Measurements from ENCODE around the gene HERC5. TPM values are rescaled to one million over a fixed set of nuclear protein-coding genes. Genes with fewer than 3 reads are reported as not detected.

The HERC5 gene
- total RNA-seq, result 10 to 100 TPM in 1 of 2 donors, 1 to 10 TPM in 1; 9.6 to 10.1 TPM
- 1.8 TPM for polyA plus RNA-seq (2013, experiment 1 of 2)
- polyA plus RNA-seq (2013, experiment 2 of 2), result 1.3 TPM
- long read RNA-seq, experiment 1, partial matches to known transcripts, result 4 of 5 reads
- long read RNA-seq, experiment 1, other reads (novel, unspliced or antisense), result 0 of 5 reads
- long read RNA-seq, experiment 2, transcript HERC5-201 (23 exons, 3,513 nt), result major isoform, 12 of 17 reads
- long read RNA-seq, experiment 2, partial matches to known transcripts, result 0 of 17 reads
- long read RNA-seq, experiment 2, other reads (novel, unspliced or antisense), result 5 of 17 reads
- long read RNA-seq, experiment 3, transcript HERC5-201 (23 exons, 3,513 nt), result major isoform, 46 of 65 reads
- long read RNA-seq, experiment 3, partial matches to known transcripts, result 14 of 65 reads
- long read RNA-seq, experiment 3, other reads (novel, unspliced or antisense), result 5 of 65 reads
- long read RNA-seq, experiment 4, result 0 reads

- H3K36me3 ChIP-seq (ENCODE audit: control insufficient read depth, insufficient read depth, low read length), result no peaks in the 10 kb centered on the region
- H3K9ac ChIP-seq (ENCODE audit: extremely low read depth, low read length, poor library complexity, severe bottlenecking), result peak within 1 kb of the TSS; percentile 41
- peak; percentile 97 for DNase-seq
- Mint-ChIP-seq H3K27ac (peak within 1 kb of the TSS; percentile 92), H3K9me3 (peaks cover 5% of the 10 kb centered on the region), H3K4me1 (peaks cover 4% of the 10 kb centered on the region), H3K36me3 (ENCODE audit: low read depth) (no peaks in the 10 kb centered on the region), H3K27me3 (ENCODE audit: insufficient read depth) (peaks cover 18% of the 10 kb centered on the region), H3K4me3 (peak within 1 kb of the TSS; percentile 77)
- peak; percentile 86 for TF ChIP-seq CTCF (conservative IDR thresholded peaks at IDR 0.05)
- peak within 1 kb of the TSS; percentile 78 for H3K4me3 ChIP-seq (ENCODE audit: low read length)
- WGBS, 2 experiments (ENCODE audit: insufficient coverage in 1 of 2, insufficient read length in 1 of 2), result 0 to 1% methylated on average over 23 to 57 of the region's 57 CpGs
- H3K9me3 ChIP-seq (ENCODE audit: control insufficient read depth, low read length), result no peaks in the 10 kb centered on the region
- peaks cover 2% of the 10 kb centered on the region for H3K4me1 ChIP-seq (ENCODE audit: control insufficient read depth, insufficient read depth, low read length)
- peaks cover 20% of the 10 kb centered on the region for H3K27me3 ChIP-seq (ENCODE audit: control insufficient read depth, insufficient read depth, low read length, poor library complexity, severe bottlenecking)
- H3K27ac ChIP-seq (ENCODE audit: low read depth, low read length), result no peak within 1 kb of the TSS
Observed at GRCh38 chr4:88456670-88457306, at the start of gene HERC5. HERC5 (plus strand) TSS chr4:88457119; CDS start chr4:88457270, 151 bp downstream.

- no peak overlapping the region for H3K4me3 Mint-ChIP-seq
- H3K27ac ChIP-seq (ENCODE audit: low read depth, low read length), result no peak overlapping the region
- no peaks in the 10 kb centered on the region for H3K27me3 ChIP-seq (ENCODE audit: control insufficient read depth, insufficient read depth, low read length, poor library complexity, severe bottlenecking)
- H3K9ac ChIP-seq (ENCODE audit: extremely low read depth, low read length, poor library complexity, severe bottlenecking), result no peak overlapping the region
- H3K36me3 Mint-ChIP-seq (ENCODE audit: low read depth), result peaks cover 21% of the 10 kb centered on the region
- DNase-seq, result no peak
- no peaks in the 10 kb centered on the region for H3K4me1 ChIP-seq (ENCODE audit: control insufficient read depth, insufficient read depth, low read length)
- no peaks in the 10 kb centered on the region for H3K4me1 Mint-ChIP-seq
- TF ChIP-seq CTCF (conservative IDR thresholded peaks at IDR 0.05), result no peak
- H3K4me3 ChIP-seq (ENCODE audit: low read length), result no peak overlapping the region
- no peaks in the 10 kb centered on the region for H3K27me3 Mint-ChIP-seq (ENCODE audit: insufficient read depth)
- H3K36me3 ChIP-seq (ENCODE audit: control insufficient read depth, insufficient read depth, low read length), result no peaks in the 10 kb centered on the region
- peaks cover 4% of the 10 kb centered on the region for H3K9me3 Mint-ChIP-seq
- 86% methylated on average over 1 of the region's 2 CpGs; no CpG with 5 or more reads in 1 of the 2 experiments for WGBS, 2 experiments (ENCODE audit: insufficient coverage in 1 of 2, insufficient read length in 1 of 2)
- peaks cover 5% of the 10 kb centered on the region for H3K9me3 ChIP-seq (ENCODE audit: control insufficient read depth, low read length)
- H3K27ac Mint-ChIP-seq, result no peak overlapping the region
Observed at GRCh38 chr4:88409206-88409605, 47.7 kb upstream of the HERC5 start.

GRCh38 chr4:88409789-88410188 lies 47.1 kb upstream of the HERC5 start:
- H3K9me3 ChIP-seq (ENCODE audit: control insufficient read depth, low read length), result peaks cover 5% of the 10 kb centered on the region

More at GRCh38 chr4:88409789-88410188, 47.1 kb upstream of the HERC5 start:
- Histone ChIP-seq H3K27ac (ENCODE audit: low read depth, low read length) (no peak overlapping the region), H3K4me1 (ENCODE audit: control insufficient read depth, insufficient read depth, low read length) (no peaks in the 10 kb centered on the region), H3K36me3 (ENCODE audit: control insufficient read depth, insufficient read depth, low read length) (no peaks in the 10 kb centered on the region), H3K4me3 (ENCODE audit: low read length) (no peak overlapping the region), H3K27me3 (ENCODE audit: control insufficient read depth, insufficient read depth, low read length, poor library complexity, severe bottlenecking) (no peaks in the 10 kb centered on the region), H3K9ac (ENCODE audit: extremely low read depth, low read length, poor library complexity, severe bottlenecking) (no peak overlapping the region)
- H3K9me3 Mint-ChIP-seq, result peaks cover 4% of the 10 kb centered on the region
- no peaks in the 10 kb centered on the region for H3K4me1 Mint-ChIP-seq
- no peak overlapping the region for H3K4me3 Mint-ChIP-seq
- H3K27ac Mint-ChIP-seq, result no peak overlapping the region
- no peaks in the 10 kb centered on the region for H3K27me3 Mint-ChIP-seq (ENCODE audit: insufficient read depth)
- no peak for TF ChIP-seq CTCF (conservative IDR thresholded peaks at IDR 0.05)
- peaks cover 24% of the 10 kb centered on the region for H3K36me3 Mint-ChIP-seq (ENCODE audit: low read depth)
- DNase-seq, result no peak
- 80 to 95% methylated on average over 1 of the region's 1 CpG for WGBS, 2 experiments (ENCODE audit: insufficient coverage in 1 of 2, insufficient read length in 1 of 2)

All from endodermal cell (in vitro differentiated cells).